ENCODE measurements around the gene CASK.

CASK gene

GRCh38 chrX:41590641-41591040 lies 332.7 kb downstream of the CASK start:
- no peak for ATAC-seq
- TF ChIP-seq ZC3H10 (CRISPR knock-in tag; IDR thresholded peaks at IDR 0.05): no peak
- TF ChIP-seq ARNTL (CRISPR knock-in tag; IDR thresholded peaks at IDR 0.05; ENCODE audit: borderline replicate concordance, low read depth): no peak
- no peak for TF ChIP-seq ISL1 (CRISPR knock-in tag; IDR thresholded peaks at IDR 0.05)
- no peak for TF ChIP-seq PPARA (CRISPR knock-in tag; IDR thresholded peaks at IDR 0.05; ENCODE audit: borderline replicate concordance)
- no peak for TF ChIP-seq RARB (CRISPR knock-in tag; IDR thresholded peaks at IDR 0.05)
- TF ChIP-seq ZFP30 (CRISPR knock-in tag; IDR thresholded peaks at IDR 0.05): no peak
- no peak for TF ChIP-seq OSR1 (CRISPR knock-in tag; IDR thresholded peaks at IDR 0.05)
- no peak for TF ChIP-seq ZNF70 (CRISPR knock-in tag; IDR thresholded peaks at IDR 0.05)
- TF ChIP-seq CREB5 (CRISPR knock-in tag; IDR thresholded peaks at IDR 0.05; ENCODE audit: low read depth): no peak
- no peak for TF ChIP-seq SNAI2 (CRISPR knock-in tag; IDR thresholded peaks at IDR 0.05)

- no peak for ATAC-seq
- TF ChIP-seq ZFP3 (CRISPR knock-in tag; IDR thresholded peaks at IDR 0.05): no peak
- no peak for TF ChIP-seq CREB5 (CRISPR knock-in tag; IDR thresholded peaks at IDR 0.05; ENCODE audit: low read depth)
- TF ChIP-seq BACH2 (CRISPR knock-in tag; IDR thresholded peaks at IDR 0.05; ENCODE audit: borderline replicate concordance): no peak
- no peak for TF ChIP-seq ZFP30 (CRISPR knock-in tag; IDR thresholded peaks at IDR 0.05)
- TF ChIP-seq TOX (CRISPR knock-in tag; IDR thresholded peaks at IDR 0.05; ENCODE audit: borderline replicate concordance): no peak
- TF ChIP-seq ISL1 (CRISPR knock-in tag; IDR thresholded peaks at IDR 0.05): no peak
- no peak for TF ChIP-seq SNAI2 (CRISPR knock-in tag; IDR thresholded peaks at IDR 0.05)
- no peak for TF ChIP-seq GLIS3 (CRISPR knock-in tag; IDR thresholded peaks at IDR 0.05)
- TF ChIP-seq ZNF8 (CRISPR knock-in tag; IDR thresholded peaks at IDR 0.05): no peak
- no peak for TF ChIP-seq ESRRG (CRISPR knock-in tag; IDR thresholded peaks at IDR 0.05)
- no peak for TF ChIP-seq ZC3H10 (CRISPR knock-in tag; IDR thresholded peaks at IDR 0.05)
- no peak for TF ChIP-seq ZNF70 (CRISPR knock-in tag; IDR thresholded peaks at IDR 0.05)
- no peak for TF ChIP-seq RARB (CRISPR knock-in tag; IDR thresholded peaks at IDR 0.05)
- no peak for TF ChIP-seq CSDC2 (CRISPR knock-in tag; IDR thresholded peaks at IDR 0.05)
- no peak for TF ChIP-seq ZNF565 (CRISPR knock-in tag; conservative IDR thresholded peaks at IDR 0.05; ENCODE audit: low read depth)
Observed at GRCh38 chrX:41589634-41590270, 333.6 kb downstream of the CASK start.

- TF ChIP-seq GLIS3 (CRISPR knock-in tag; IDR thresholded peaks at IDR 0.05) (no peak), TOX (CRISPR knock-in tag; IDR thresholded peaks at IDR 0.05; ENCODE audit: borderline replicate concordance) (no peak), TCF4 (CRISPR knock-in tag; IDR thresholded peaks at IDR 0.05; ENCODE audit: borderline replicate concordance) (no peak), PATZ1 (CRISPR knock-in tag; IDR thresholded peaks at IDR 0.05; ENCODE audit: borderline replicate concordance) (no peak), PPARA (CRISPR knock-in tag; IDR thresholded peaks at IDR 0.05; ENCODE audit: borderline replicate concordance) (no peak), ZNF565 (CRISPR knock-in tag; conservative IDR thresholded peaks at IDR 0.05; ENCODE audit: low read depth) (no peak), BACH2 (CRISPR knock-in tag; IDR thresholded peaks at IDR 0.05; ENCODE audit: borderline replicate concordance) (no peak), RARB (CRISPR knock-in tag; IDR thresholded peaks at IDR 0.05) (no peak)
- no peak for ATAC-seq
Observed at GRCh38 chrX:41588271-41588670, 335.1 kb downstream of the CASK start.

GRCh38 chrX:41580423-41581064 lies 342.8 kb downstream of the CASK start:
- TF ChIP-seq PPARA (CRISPR knock-in tag; IDR thresholded peaks at IDR 0.05; ENCODE audit: borderline replicate concordance) (no peak), ZNF8 (CRISPR knock-in tag; IDR thresholded peaks at IDR 0.05) (no peak), ZFP3 (CRISPR knock-in tag; IDR thresholded peaks at IDR 0.05) (no peak), TOX (CRISPR knock-in tag; IDR thresholded peaks at IDR 0.05; ENCODE audit: borderline replicate concordance) (no peak)
- no peak for ATAC-seq

- no peak for ATAC-seq
- TF ChIP-seq TCF4 (CRISPR knock-in tag; IDR thresholded peaks at IDR 0.05; ENCODE audit: borderline replicate concordance): no peak
- no peak for TF ChIP-seq CSRNP3 (CRISPR knock-in tag; IDR thresholded peaks at IDR 0.05)
- no peak for TF ChIP-seq ZNF565 (CRISPR knock-in tag; conservative IDR thresholded peaks at IDR 0.05; ENCODE audit: low read depth)
- no peak for TF ChIP-seq PPARA (CRISPR knock-in tag; IDR thresholded peaks at IDR 0.05; ENCODE audit: borderline replicate concordance)
- TF ChIP-seq BACH2 (CRISPR knock-in tag; IDR thresholded peaks at IDR 0.05; ENCODE audit: borderline replicate concordance): no peak
- no peak for TF ChIP-seq ZC3H10 (CRISPR knock-in tag; IDR thresholded peaks at IDR 0.05)
- TF ChIP-seq ZNF70 (CRISPR knock-in tag; IDR thresholded peaks at IDR 0.05): no peak
- no peak for TF ChIP-seq ZNF8 (CRISPR knock-in tag; IDR thresholded peaks at IDR 0.05)
- TF ChIP-seq PATZ1 (CRISPR knock-in tag; IDR thresholded peaks at IDR 0.05; ENCODE audit: borderline replicate concordance): no peak
- TF ChIP-seq ZFP30 (CRISPR knock-in tag; IDR thresholded peaks at IDR 0.05): no peak
- TF ChIP-seq CSDC2 (CRISPR knock-in tag; IDR thresholded peaks at IDR 0.05): no peak
Observed at GRCh38 chrX:41563876-41564275, 359.5 kb downstream of the CASK start.

Measured in SK-N-SH treated with all-trans-retinoic acid at 6 μM for 48 hours (cell line).